Keratinocyte (primary cell): ENCODE data around the gene NR2C2AP. TPM values are rescaled to one million over a fixed set of nuclear protein-coding genes. Genes with fewer than 3 reads are reported as not detected.

Experiments
- DNase-seq: peaks from one replicate; pipeline ENCODE4 v3.0.0-alpha.2; 2011; ENCODE audit warnings: low read depth, missing footprints, low spot score
- FAIRE-seq: peaks from 2 replicates; lab custom pipeline; 2011; peaks lifted over from hg19 to GRCh38; lab: Jason Lieb, UNC
- H2AFZ ChIP-seq: 2 replicates; pipeline ENCODE4 v1.6.0; 2012; ENCODE audit warnings: low read length, control low read depth, inconsistent platforms; ENCODE audit not compliant: control insufficient read depth
- H3K27ac ChIP-seq: 2 replicates; pipeline ENCODE4 v1.5.1; 2011; ENCODE audit warnings: low read length; ENCODE audit not compliant: control insufficient read depth, insufficient read depth
- H3K27me3 ChIP-seq: 3 replicates; pipeline ENCODE4 v1.6.0; 2011; ENCODE audit warnings: low read length; ENCODE audit not compliant: control insufficient read depth, insufficient read depth; ENCODE audit errors: extremely low read depth
- H3K36me3 ChIP-seq, 2 experiments: 2 replicates in 1 of 2; 3 replicates in 1 of 2; pipeline ENCODE4 v1.5.1; 2011; ENCODE audit warnings: low read length in 2 of 2, mild to moderate bottlenecking in 1 of 2; ENCODE audit not compliant: control insufficient read depth in 2 of 2, insufficient read depth in 2 of 2; ENCODE audit errors: extremely low read depth in 1 of 2
- H3K4me1 ChIP-seq: 3 replicates; pipeline ENCODE4 v1.5.1; 2011; ENCODE audit warnings: low read length; ENCODE audit not compliant: control insufficient read depth, insufficient read depth; ENCODE audit errors: extremely low read depth
- H3K4me2 ChIP-seq: 3 replicates; pipeline ENCODE4 v1.6.0; 2011; ENCODE audit warnings: low read depth, low read length; ENCODE audit not compliant: control insufficient read depth, insufficient read depth; ENCODE audit errors: extremely low read depth
- H3K4me3 ChIP-seq, 3 experiments: fragments of 200-600 bp in 1 of 3; sonication (generic) in 1 of 3; 2 replicates in 2 of 3; 3 replicates in 1 of 3; pipeline ENCODE4 v1.5.1; 2011 to 2016; ENCODE audit warnings: low read length in 3 of 3, mild to moderate bottlenecking in 3 of 3, control low read depth in 2 of 3, inconsistent platforms in 1 of 3, low read depth in 1 of 3, mixed read lengths in 1 of 3, mixed run types in 1 of 3, moderate library complexity in 1 of 3; ENCODE audit not compliant: control insufficient read depth in 2 of 3, insufficient read depth in 2 of 3; ENCODE audit errors: extremely low read depth in 1 of 3
- H3K79me2 ChIP-seq: 2 replicates; pipeline ENCODE4 v1.6.0; 2012; ENCODE audit warnings: low read length; ENCODE audit not compliant: control insufficient read depth, insufficient read depth
- H3K9ac ChIP-seq: 3 replicates; pipeline ENCODE4 v1.6.0; 2011; ENCODE audit warnings: low read length; ENCODE audit not compliant: control insufficient read depth, insufficient read depth; ENCODE audit errors: extremely low read depth
- H3K9me1 ChIP-seq: 3 replicates; pipeline ENCODE4 v1.6.0; 2011; ENCODE audit warnings: low read length; ENCODE audit not compliant: control insufficient read depth, insufficient read depth; ENCODE audit errors: extremely low read depth
- H3K9me3 ChIP-seq: 2 replicates; pipeline ENCODE4 v1.5.1; 2012; ENCODE audit warnings: low read depth, low read length; ENCODE audit not compliant: control insufficient read depth
- H4K20me1 ChIP-seq: 3 replicates; pipeline ENCODE4 v1.6.0; 2011; ENCODE audit warnings: low read length; ENCODE audit not compliant: control insufficient read depth, insufficient read depth; ENCODE audit errors: extremely low read depth
- CTCF ChIP-seq, 3 experiments: IDR thresholded peaks in 1 of 3; conservative IDR thresholded peaks in 1 of 3; optimal IDR thresholded peaks in 1 of 3; 2 replicates in 2 of 3; 3 replicates in 1 of 3; pipeline versions ENCODE3 to v1.5.1; 2011; ENCODE audit warnings: low read length in 3 of 3, mild to moderate bottlenecking in 3 of 3, moderate library complexity in 2 of 3, control low read depth in 1 of 3, inconsistent platforms in 1 of 3; ENCODE audit not compliant: insufficient read depth in 2 of 3; ENCODE audit errors: extremely low read depth in 1 of 3
- EZH2 ChIP-seq: IDR thresholded peaks from one replicate; pipeline ENCODE4 v1.6.1; 2012; ENCODE audit warnings: inconsistent platforms, mild to moderate bottlenecking, low read length, moderate library complexity
- dilution Hi-C: fragments of 300-500 bp; cut with MboI; formaldehyde crosslinking; loops from one replicate; pipeline ENCODE4 v1.7.0; 2020; ENCODE audit warnings: low sequenced_read_pairs; ENCODE audit not compliant: extremely low pct_ligation_motif_present
- polyA minus RNA-seq, 3 experiments: library from RNA; depleted of rRNA, polyadenylated mRNA; stranded (reverse); fragments of >200 nt; gene quantifications; 1 replicate in 1 of 3; 2 replicates in 1 of 3; 3 replicates in 1 of 3; pipeline ENCODE4 v1.2.3, GENCODE V29; 2011
- polyA plus RNA-seq, 5 experiments: library from polyadenylated mRNA; depleted of rRNA in 3 of 5; stranded (reverse) in 3 of 5; stranded (forward) in 1 of 5; unstranded in 1 of 5; fragments of >200 nt; gene quantifications; 1 replicate in 1 of 5; 2 replicates in 3 of 5; 3 replicates in 1 of 5; pipeline versions ENCODE4 v1.2.1 to v1.2.3, GENCODE V29; 2011 to 2012; ENCODE audit warnings: missing spikeins in 2 of 5, low read depth in 1 of 5, low replicate concordance in 1 of 5

Gene NR2C2AP
- 9.7 to 14.4 TPM (median 12.3 TPM) in 3 replicates for polyA plus RNA-seq
- polyA plus RNA-seq (2011; ENCODE audit: low read depth), result 5.2 TPM
- 7.2 and 8.7 TPM in 2 replicates for polyA plus RNA-seq (2011; cell fraction: cytosol; rRNA removed)
- polyA plus RNA-seq (2011; cell fraction: nucleus; rRNA removed), result 9.5 and 11.9 TPM in 2 replicates
- 12.0 and 19.3 TPM in 2 replicates for polyA plus RNA-seq (2012; ENCODE audit: low replicate concordance)
- 3.9 to 5.1 TPM (median 4.9 TPM) in 3 replicates for polyA minus RNA-seq
- polyA minus RNA-seq (2011; cell fraction: cytosol; rRNA and poly(A)+ RNA removed), result 5.9 TPM
- 1.9 and 2.1 TPM in 2 replicates for polyA minus RNA-seq (2011; cell fraction: nucleus; rRNA and poly(A)+ RNA removed)

- Histone ChIP-seq H3K9ac (peak within 1 kb of the TSS; percentile 90), H2AFZ (peak within 1 kb of the TSS; percentile 65), H3K27ac (peak within 1 kb of the TSS; percentile 82), H3K4me2 (peak within 1 kb of the TSS; percentile 92), H3K27me3 (no peaks in the 10 kb centered on the region), H3K4me3 (peak within 1 kb of the TSS; percentile 62 to 87 (median 85)), H4K20me1 (no peaks in the 10 kb centered on the region), H3K4me1 (peaks cover 8% of the 10 kb centered on the region), H3K9me3 (no peaks in the 10 kb centered on the region), H3K36me3 (peaks cover 11 to 17% of the 10 kb centered on the region in 2 experiments), H3K9me1 (no peaks in the 10 kb centered on the region), H3K79me2 (peaks cover 13% of the 10 kb centered on the region)
- dilution Hi-C loops, result no loop called here
- DNase-seq (peak; percentile 54), FAIRE-seq (peak; percentile 75)
- TF ChIP-seq EZH2 (no peak), CTCF (optimal IDR thresholded peaks at IDR 0.05 in 1 of 3, IDR thresholded peaks at IDR 0.05 in 1 of 3, conservative IDR thresholded peaks at IDR 0.05 in 1 of 3; ENCODE audit: extremely low read depth in 1 of 3, insufficient read depth in 2 of 3, low read length in 3 of 3) (no peak)
Observed at GRCh38 chr19:19203012-19203856, at the start of gene NR2C2AP. TSS of gene NR2C2AP (minus strand) at chr19:19203414. CDS start at chr19:19203060, 354 bp downstream.

GRCh38 chr19:19250196-19250801, 47.1 kb upstream of the NR2C2AP start:
- no peaks in the 10 kb centered on the region for H3K9me3 ChIP-seq
- no peak overlapping the region for H2AFZ ChIP-seq
- no peak overlapping the region for H3K9ac ChIP-seq
- dilution Hi-C loops, result no loop called here
- H3K27me3 ChIP-seq, result peaks cover 15% of the 10 kb centered on the region
- H3K36me3 ChIP-seq, result no peaks in the 10 kb centered on the region
- H3K9me1 ChIP-seq, result no peaks in the 10 kb centered on the region
- DNase-seq (no peak), FAIRE-seq (no peak)
- H3K79me2 ChIP-seq, result no peaks in the 10 kb centered on the region
- no peak overlapping the region for H3K4me3 ChIP-seq
- no peak overlapping the region for H3K27ac ChIP-seq
- no peaks in the 10 kb centered on the region for H4K20me1 ChIP-seq
- H3K4me1 ChIP-seq, result no peaks in the 10 kb centered on the region
- TF ChIP-seq EZH2, result no peak
- TF ChIP-seq CTCF (optimal IDR thresholded peaks at IDR 0.05 in 1 of 3, IDR thresholded peaks at IDR 0.05 in 1 of 3, conservative IDR thresholded peaks at IDR 0.05 in 1 of 3; ENCODE audit: extremely low read depth in 1 of 3, insufficient read depth in 2 of 3, low read length in 3 of 3), result no peak
- no peak overlapping the region for H3K4me2 ChIP-seq
